Measurements from ENCODE around the gene AFTPH.

AFTPH gene

DNA sequence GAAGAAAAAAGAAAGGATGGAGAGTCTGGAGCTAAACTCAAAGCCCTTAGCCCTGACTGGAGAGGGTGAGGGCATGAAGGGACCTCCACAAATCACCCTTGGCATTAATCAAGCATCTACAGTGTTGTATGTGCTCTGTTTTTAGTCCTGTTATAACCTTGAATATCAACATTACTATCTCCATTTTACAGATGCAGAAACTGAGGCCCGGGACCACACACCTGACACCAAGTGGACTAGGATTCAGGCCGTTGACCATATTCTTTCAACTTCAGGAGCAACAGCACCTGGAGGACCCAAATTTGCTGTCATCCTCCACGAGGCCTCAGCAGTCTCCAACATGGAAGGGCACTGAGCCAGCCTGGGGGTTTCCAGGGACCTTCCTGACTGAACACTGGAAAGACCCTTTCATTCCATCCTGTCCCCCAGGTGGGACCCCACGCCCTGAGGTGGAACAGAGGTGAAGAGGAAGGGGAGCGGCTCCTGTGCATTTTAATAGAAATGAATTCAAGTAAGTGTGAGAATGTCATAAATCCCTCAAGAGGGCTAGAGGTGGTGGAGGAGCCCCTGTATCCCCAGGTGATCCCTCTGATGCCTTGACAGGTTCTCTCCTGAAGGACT, 88.6 kb downstream of the AFTPH start:
- DNase-seq (ENCODE audit: low read depth) = no peak

GRCh38 chr2:64613276-64613675, 89.1 kb downstream of the AFTPH start:
- no peak for DNase-seq (ENCODE audit: low read depth)

GRCh38 chr2:64615192-64615763, 91.2 kb downstream of the AFTPH start:
- no peak for DNase-seq (ENCODE audit: low read depth)

GRCh38 chr2:64615844-64616536, 91.9 kb downstream of the AFTPH start:
- no peak for DNase-seq (ENCODE audit: low read depth)

DNA sequence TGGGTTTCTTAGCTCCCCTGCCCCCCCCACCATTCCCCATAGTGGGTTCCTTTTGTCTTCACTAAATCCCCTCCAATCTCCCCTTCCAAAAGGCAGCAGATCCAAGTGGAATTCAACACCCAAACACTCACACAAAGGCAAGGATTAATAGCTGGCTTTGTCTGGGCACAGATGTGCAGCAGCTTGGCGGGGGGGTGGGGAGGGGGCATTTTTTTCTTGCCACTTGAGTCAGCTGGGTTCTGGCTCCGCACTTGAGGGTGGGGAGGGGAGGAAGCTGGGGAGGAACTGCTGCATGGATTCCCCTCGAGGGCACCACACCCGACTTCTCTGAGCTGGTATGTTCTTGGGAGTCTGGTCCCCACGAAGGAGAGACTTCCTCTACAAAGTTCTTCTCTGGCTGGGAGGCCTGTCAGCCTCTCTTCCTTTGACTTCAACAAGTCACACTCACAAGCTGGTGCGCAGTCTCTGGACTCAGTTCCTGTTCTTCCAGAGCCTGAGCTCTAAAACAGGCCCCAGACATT, 93.6 kb downstream of the AFTPH start:
- no peak for DNase-seq (ENCODE audit: low read depth)

DNA sequence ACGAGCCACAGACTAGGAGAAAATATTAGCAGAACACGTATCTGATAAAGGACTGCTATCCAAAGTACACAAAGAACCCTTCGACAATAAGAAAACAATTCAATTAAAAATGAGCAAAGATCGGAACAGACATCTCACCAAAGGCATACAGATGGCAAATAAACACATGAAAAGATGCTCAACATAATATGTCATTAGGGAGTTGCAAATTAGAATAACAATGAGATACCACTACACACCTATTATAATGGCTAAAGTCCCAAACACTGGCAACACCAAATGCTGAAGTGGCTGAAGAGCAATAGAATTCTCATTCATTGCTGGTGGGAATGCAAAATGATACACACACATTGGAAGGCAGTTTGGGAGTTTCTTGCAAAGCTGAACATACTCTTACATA, 96.5 kb downstream of the AFTPH start:
- DNase-seq (ENCODE audit: low read depth) = no peak

- no peak for DNase-seq (ENCODE audit: low read depth)
Measured at GRCh38 chr2:64622443-64623241, 98.5 kb downstream of the AFTPH start.

DNA sequence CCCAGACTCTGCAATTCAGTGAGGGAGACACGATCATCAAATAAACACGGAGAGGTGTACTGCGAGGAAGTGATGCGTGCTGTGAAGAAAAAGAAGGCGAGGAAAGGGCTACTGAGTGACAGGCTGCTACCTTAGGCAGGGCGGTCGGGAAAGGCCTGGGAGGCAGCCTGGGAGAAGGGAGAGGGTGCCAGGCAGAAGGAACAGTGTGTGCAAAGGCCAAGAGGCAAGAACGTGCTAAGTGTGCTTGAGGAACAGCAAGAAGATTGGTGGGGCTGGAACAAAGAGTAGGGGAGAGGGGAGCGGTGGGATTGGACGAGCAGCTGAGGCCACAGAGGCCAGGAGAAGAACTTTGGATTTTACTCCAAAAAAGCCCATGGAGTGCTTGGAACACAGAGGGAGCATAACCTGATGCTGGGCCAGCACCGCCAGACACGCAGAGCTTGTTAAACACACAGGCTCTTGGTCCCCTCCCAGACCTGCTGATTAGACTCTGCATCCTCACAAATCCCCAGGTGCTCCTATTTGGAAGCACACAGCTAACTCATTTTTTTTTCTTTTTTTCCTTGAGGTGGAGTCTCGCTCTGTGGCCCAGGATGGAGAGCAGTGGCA, 99.2 kb downstream of the AFTPH start:
- no peak for DNase-seq (ENCODE audit: low read depth)

- DNase-seq (ENCODE audit: low read depth) = no peak
Measured at GRCh38 chr2:64624108-64624610, 100.0 kb downstream of the AFTPH start.

DNA sequence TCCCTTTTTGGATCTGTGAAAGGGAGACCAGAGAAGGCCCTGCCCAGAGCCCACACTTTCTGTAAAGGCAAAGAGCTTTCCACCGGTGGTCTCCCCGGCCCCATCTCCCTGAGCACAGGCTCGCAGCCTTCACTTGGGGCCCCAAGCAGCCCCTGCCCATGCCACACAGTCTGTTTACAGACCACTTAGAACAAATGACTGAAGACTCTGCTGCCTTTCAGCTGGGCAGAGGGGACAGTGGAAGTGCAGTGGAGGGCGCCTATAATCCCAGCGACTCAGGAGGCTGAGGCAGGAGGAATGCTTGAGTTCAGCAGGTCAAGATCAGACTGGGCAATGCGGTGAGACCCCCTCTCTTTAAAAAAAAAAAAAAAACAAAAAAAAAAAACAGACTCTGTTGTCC, 100.7 kb downstream of the AFTPH start:
- no peak for DNase-seq (ENCODE audit: low read depth)

DNA sequence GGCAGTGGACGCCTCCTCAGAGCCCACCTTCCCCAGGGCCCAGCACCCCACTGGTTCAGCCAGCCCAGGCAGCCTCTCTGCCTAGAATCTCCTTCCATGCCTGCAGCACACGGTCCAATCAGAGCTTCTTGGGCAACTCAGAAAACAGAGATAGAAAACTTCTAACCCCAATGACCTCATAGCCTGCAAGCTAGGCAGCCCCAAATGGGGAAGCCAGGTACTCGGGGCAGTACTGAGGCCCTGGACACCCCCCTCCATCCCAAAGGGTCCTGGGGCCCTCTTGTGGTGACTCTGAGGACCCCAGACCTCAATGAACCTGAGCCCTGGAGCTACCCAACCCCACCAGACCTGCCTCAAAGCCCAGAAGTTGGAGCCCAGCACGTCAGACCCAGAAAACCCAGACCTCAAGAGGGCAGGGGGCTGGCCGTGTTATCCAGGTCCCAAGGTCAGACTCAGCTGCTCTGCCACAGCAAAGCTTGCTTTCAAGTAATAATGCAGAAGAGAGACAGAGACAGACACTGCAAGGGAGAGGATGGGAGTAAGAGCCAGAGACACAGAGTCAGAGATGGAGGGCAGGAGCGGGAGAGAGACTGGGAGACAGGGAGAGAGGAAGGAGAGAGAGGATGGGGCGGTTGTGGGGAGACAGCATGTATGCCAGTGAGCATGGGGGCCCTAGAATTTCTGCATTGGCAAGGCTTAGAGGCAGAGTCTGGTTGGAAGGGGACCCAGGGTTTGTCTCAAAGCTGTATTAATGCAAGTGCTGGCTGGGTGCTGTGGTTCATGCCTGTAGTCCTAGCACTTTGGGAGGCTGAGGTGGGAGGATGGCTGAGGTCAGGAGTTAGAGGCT, 101.4 kb downstream of the AFTPH start:
- DNase-seq (ENCODE audit: low read depth) = no peak

DNA sequence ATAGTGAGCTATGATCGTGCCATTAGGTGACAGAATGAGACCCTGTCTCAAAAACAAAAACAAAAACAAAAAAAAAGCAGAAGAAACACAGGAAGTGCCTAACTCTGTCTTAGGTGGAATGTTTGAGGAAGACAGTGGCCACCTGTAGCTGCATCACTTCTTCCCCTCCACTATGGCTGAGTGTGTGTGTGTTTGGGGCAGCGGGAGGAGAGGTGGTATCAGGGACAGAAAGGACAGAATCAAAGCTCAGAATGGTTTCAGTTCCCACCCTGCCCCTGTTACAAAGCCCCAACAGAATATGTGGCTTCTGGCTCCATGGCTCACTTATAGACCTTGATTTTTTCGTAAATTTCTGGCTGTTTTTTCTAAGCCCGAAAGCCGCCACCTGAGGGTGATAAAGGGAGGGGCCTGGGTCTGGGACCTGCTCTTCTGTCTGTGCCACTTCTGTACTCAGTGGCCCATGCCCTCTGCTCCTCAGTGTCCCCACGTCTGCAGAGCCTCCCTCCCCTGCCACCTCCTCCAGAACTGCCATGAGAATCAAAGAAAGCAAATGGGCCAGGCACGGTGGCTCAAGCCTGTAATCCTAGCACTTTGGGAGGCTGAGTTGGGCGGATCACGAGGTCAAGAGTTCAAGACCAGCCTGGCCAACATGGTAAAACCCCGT, 102.2 kb downstream of the AFTPH start:
- no peak for DNase-seq (ENCODE audit: low read depth)

DNA sequence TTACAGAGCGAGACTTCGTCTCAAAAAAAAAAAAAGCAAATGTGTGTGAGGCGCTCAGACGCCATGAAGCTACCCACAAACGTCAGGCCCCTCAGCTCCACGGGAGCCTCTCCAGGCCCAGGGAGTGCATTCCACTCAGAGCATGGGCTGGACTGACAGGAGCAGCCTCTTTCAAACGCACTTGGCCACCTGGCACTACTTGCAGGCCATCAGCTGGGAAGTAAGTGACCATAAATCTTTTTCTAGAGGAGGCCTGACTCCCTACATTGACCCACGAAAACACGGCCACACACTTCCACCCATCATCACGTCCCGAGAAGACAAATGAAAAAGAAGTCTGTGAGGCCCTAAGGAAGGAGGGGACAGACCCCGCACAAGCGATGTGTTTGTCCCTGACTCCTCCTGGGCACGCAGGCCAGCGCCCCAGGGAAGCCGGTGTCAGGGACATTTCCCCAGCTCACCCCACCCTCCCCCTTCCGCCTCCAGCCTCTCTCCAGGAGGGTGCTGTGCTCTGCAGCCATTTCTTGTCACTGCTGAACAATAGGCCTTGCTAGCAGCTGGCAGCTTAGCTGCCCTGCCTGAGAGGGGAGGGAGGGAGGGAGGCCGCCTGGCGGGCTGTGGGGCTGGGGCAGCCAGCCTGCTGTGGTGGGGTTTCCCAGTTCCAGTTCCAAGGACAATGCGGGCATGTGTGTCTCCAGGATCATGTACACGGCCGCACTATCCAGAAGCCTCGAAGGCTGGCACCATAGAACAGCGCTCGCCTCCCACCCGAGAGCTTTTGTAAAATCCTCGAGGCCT, 103.0 kb downstream of the AFTPH start:
- no peak for DNase-seq (ENCODE audit: low read depth)

- no peak for DNase-seq (ENCODE audit: low read depth)
Measured at GRCh38 chr2:64627860-64628841, 104.0 kb downstream of the AFTPH start.

- no peak for DNase-seq (ENCODE audit: low read depth)
Measured at GRCh38 chr2:64629329-64629781, 105.2 kb downstream of the AFTPH start.

GRCh38 chr2:64629875-64630274, 105.7 kb downstream of the AFTPH start:
- DNase-seq (ENCODE audit: low read depth) = no peak

- no peak for DNase-seq (ENCODE audit: low read depth)
Measured at GRCh38 chr2:64630752-64631151, 106.6 kb downstream of the AFTPH start.

GRCh38 chr2:64631771-64632170, 107.6 kb downstream of the AFTPH start:
- no peak for DNase-seq (ENCODE audit: low read depth)
